GM19372 (cell line): ENCODE measurements around the gene PLOD3.
"Not testable (repeated sequence)": the region's sequence is repeated elsewhere in the genome, so short reads cannot be mapped to it uniquely, and the experiment has no call there.

Experiments
- ATAC-seq: cut with Tn5 transposase; IDR thresholded peaks from one replicate; pipeline ENCODE4 v1.9.1; 2021; ENCODE audit warnings: mild to moderate bottlenecking, low read depth, moderate library complexity; ENCODE audit not compliant: unreplicated experiment

PLOD3 gene, protein sequence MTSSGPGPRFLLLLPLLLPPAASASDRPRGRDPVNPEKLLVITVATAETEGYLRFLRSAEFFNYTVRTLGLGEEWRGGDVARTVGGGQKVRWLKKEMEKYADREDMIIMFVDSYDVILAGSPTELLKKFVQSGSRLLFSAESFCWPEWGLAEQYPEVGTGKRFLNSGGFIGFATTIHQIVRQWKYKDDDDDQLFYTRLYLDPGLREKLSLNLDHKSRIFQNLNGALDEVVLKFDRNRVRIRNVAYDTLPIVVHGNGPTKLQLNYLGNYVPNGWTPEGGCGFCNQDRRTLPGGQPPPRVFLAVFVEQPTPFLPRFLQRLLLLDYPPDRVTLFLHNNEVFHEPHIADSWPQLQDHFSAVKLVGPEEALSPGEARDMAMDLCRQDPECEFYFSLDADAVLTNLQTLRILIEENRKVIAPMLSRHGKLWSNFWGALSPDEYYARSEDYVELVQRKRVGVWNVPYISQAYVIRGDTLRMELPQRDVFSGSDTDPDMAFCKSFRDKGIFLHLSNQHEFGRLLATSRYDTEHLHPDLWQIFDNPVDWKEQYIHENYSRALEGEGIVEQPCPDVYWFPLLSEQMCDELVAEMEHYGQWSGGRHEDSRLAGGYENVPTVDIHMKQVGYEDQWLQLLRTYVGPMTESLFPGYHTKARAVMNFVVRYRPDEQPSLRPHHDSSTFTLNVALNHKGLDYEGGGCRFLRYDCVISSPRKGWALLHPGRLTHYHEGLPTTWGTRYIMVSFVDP

DNA sequence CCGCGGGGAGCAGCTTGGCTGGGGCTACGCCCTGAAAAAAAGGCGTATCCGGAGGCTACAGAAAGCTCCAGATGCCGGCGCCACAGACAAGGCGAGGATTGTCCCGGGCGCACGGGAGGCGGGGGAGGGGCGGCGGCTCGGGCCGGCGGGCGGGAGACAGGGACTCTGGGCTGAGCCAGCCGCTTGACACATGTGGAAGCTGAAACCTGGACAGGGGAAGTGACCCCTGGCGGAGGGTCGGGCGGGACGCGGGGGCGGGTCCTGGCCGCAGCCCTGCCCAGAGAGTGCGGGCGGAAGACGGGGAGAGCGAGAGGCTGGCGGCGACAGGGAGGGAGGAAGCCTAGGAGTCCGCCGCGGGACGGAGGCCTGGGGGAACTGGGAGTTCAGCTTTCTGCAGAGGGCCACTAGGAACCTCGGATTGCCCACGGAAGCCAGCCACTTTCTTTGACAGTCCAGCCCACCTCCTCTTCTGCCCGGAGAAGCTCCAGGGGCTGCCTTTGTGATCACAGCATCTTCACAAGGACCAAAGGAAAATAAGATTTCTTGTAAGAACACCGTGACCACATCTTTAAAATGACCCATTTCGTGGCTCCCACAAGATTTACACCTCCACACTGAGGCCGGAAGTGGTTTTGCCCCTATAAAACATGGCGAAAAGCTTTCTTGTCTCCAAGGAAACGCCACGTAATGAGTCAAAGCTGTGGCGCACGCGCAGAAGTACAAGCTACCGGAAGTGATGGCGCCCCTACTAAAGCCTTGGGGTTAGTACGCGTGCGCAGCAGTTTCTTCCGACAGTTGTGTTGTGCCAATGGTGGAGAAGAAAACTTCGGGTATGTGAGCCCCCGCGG is at the start of gene PLOD3, which contains the start of gene ZNHIT1:
Gene PLOD3, minus strand, starts transcription at position 194 of the 848 bp plus-strand sequence. CDS start 307 bp downstream, outside the sequence.
Gene ZNHIT1, plus strand, starts transcription at position 778 of the 848 bp plus-strand sequence. Its CDS starts 31 bp downstream, at position 809.
- peak; percentile 69 for ATAC-seq

DNA sequence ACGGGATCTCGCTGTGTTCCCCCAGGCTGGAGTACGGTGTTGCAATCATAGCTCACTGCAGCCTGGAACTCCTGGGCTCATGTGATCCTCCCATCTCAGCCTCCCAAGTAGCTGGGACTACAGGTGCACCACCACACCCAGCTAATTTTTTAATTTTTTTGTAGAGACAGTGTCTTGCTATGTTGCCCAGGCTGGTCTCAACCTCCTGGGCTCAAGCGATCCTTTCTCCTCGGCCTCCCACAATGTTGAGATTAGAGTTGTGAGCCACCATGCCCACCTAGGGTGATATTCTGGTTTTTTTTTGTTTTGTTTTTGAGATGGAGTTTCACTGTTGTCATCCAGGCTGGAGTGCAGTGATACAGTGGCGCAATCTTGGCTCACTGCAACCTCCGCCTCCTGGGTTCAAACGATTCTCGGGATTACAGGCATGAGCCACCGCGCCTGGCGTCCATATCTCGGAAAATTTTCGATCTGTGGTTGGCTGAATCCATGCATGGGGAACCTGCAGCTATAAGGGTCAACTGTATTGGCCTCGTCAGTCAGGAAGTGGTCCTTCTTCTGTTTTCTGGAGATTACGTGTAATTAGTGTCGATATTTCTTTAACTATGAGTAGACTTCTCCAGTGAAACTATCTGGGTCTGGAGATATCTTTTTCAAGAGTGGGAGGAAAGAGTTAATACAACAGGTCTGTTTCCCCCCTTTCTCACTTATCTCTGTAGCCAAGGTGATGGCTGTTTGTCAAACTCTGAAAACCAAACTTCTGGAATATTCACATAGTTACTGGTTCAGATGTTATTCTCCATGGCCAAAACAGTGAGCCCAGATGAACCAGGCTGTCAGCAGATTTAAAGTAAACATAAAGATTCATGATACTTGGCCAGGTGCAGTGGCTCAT is 48.5 kb upstream of the PLOD3 start:
- no peak for ATAC-seq

DNA sequence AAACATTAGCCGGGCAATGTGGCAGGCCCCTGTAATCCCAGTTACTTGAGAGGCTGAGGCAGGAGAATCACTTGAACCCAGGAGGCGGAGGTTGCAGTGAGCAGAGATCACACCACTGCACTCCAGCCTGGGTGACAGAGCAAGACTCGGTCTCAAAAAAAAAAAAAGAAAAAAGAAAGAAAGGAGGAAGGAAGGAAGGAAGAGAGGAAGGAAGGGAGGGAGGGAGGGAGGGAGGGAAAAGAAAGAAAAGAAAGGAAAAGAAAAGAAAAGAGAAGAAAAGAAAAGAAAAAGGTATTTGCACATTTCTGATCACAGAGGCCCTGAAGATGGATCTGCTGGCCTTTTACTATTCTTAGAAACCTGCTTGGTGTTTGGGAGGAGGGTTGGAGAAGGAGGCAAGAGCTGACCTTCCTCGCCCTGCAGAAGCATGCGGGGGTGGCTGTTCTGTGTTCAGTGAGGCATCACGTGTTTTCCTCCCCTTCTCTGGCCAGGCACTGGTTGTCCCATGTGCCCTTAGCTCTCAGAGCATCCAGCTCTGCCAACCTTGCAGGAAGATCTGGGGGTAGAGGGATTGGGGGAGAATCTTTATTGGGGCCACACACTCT is 46.8 kb upstream of the PLOD3 start:
- not testable (repeated sequence) for ATAC-seq

GRCh38 chr7:101258243-101258731 is 40.9 kb upstream of the PLOD3 start:
- no peak for ATAC-seq

- no peak for ATAC-seq
These were observed 38.4 kb upstream of the PLOD3 start for GRCh38 chr7:101255796-101256195.

DNA sequence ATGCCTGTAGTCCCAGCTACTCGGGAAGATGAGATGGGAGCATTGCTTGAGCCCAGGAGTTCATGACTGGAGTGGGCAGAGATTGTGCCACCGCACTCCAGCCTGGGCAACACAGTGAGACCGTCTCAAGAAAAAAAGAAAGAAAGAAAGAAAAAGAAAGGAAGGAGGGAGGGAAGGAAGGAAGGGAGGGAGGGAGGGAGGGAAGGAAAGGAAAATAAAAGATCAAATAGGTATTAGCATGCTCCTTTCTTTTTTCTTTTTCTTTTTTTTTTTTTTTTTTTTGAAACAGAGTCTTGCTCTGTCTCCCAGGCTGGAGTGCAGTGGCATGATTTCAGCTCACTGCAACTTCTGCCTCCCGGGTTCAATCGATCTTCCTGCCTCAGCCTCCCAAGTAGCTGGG is 35.8 kb upstream of the PLOD3 start:
- not testable (repeated sequence) for ATAC-seq

- ATAC-seq: peak; percentile 97
These were observed 34.7 kb upstream of the PLOD3 start for GRCh38 chr7:101251871-101252659.

DNA sequence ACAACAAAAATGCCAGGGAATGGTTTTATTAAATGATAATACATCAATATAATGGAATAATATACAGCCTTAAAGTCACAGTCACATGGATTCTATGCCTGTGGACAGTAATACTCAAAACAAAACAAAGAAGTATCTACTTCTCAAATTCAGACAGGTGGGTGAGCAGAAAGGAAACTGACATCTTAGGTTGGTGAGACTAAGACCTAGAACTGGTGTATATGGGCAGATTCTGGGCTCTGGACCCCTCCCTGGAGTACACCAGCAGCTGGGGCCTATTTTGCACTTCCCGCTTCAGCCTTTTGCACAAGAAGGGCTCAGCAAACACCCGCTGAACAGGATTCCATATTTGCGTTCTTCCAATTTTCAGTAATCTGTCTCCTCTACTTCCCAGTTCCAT is 32.9 kb upstream of the PLOD3 start:
- ATAC-seq: no peak

- no peak for ATAC-seq
These were observed 30.9 kb upstream of the PLOD3 start for GRCh38 chr7:101248276-101248675.

GRCh38 chr7:101245147-101245668 is 27.8 kb upstream of the PLOD3 start:
- no peak for ATAC-seq

GRCh38 chr7:101244375-101245146 is 27.2 kb upstream of the PLOD3 start, which contains the start of gene FIS1:
FIS1 (minus strand) TSS chr7:101245081; CDS start chr7:101245004, 77 bp downstream.
- peak; percentile 90 for ATAC-seq

DNA sequence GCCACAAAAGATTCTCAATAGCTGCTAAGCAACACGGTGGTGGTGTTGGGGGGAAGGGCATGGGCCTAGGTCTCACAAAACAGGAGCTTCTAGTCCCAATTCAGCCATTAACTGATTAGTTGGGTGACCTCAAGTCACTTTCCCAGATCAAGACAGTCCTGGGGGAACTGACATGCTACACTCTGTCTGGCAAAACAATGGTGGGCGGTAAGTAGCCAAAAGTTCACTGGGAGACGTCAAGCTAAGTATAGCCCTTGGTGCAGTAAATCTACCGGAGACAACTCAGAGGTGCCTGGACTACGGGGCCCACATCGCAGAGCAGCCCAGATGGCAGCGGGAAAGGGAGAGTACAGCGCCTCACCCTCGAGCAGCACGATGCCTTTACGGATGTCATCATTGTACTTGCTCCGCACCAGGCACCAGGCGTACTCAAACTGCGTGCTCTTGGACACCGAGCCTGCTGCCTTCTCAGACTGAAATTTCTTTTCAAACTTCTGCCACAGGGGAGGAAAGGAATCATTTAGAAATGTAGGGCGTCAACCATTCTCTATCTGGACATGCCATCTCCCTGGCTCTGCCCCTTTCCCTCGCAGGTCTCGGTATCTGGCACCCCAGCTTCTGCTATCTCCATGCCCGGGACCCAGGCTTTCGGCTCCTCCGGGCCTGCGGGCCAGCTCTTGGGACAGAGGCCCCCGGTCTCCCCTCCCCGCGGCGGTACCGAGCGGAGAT is 26.4 kb upstream of the PLOD3 start:
- no peak for ATAC-seq

DNA sequence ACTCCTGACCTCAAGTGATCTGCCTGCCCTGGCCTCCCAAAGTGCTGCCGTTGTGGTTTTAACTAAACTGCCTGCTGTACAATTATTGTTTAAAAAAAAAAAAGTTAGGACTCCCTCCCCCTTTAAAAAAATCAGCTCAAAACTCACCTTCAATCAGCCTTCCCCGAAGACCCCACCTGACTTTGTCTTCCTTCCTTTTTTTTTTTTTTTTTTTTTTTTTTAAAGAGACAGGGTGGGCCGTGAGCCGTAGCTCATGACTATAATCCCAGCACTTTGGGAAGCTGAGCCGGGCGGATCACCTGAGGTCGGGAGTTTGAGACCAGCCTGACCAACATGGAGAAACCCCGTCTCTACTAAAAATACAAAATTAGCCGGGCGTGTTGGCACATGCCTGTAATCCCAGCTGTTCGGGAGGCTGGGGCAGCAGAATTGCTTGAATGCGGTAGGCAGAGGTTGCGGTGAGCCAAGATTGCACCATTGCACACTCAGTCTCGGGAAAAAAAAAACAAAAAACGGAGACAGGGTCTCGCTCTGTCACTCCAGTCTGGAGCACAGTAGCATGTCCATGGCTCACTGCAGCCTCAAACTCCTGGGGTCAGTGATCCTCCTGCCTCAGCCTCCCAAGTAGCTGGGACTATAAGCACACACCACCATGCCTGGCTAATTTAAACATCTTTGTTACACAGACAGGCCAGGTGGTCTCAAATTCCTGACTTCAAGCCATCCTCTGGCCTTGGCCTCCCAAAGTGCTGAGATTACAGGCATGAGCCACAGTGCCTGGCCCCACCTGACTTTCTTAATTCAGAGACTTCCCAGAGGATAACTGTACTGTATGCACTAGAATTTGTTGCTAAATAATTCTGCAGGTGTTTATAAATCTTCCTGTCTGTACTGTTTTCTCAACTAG is 24.3 kb upstream of the PLOD3 start:
- no peak for ATAC-seq

DNA sequence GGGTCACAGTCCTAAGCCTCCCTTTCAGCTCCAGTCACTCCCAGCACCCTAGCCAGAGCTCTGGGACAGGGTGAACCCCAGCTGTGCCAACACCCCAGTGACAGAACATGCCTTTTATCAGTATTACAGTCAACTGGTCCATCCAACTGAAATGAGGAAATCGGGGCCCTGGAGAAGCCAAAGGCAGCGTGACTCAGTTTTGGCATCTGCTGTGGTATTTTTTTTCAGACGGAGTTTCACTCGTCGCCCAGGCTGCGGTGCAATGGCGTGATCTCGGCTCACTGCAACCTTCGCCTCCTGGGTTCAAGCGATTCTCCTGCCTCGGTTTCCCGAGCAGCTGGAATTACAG is 23.6 kb upstream of the PLOD3 start:
- no peak for ATAC-seq

DNA sequence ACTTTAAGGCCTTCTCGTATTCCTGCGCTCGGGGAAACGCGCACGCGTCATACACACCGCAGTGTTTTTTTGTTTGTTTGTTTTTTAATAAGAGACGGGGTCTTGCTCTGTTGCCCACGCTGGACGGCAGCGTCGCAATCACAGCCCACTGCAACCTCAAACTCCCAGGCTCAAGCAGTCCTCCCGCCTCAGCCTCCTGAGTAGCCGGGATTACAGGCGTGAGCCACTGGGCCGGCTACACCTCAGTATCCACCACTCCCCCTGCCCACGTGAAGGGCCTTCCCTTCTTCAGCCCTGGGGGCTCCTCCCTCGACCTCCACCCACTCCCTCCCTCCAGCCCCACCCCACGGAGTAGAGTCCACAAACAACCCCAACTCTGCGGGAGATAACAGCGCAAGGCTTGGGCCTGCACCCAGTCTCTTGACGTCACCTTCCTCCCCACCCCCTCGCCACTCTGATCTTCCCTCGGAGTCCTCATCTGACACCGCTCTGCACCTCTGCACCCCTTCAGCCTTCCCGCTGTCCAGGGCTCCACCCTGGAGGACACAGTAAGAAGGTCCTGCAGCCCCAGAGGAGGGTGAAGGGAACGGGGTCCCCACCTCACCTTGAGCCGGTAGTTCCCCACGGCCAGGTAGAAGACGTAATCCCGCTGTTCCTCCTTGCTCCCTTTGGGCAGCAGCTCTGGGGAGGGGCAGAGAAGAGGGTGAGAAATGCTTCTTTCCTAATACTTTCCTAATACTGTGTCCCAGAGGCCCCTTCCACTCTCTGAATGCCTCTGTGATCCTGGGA is 23.0 kb upstream of the PLOD3 start:
- no peak for ATAC-seq
